Measurements from ENCODE around the gene CCDC77.

CCDC77 gene

DNA sequence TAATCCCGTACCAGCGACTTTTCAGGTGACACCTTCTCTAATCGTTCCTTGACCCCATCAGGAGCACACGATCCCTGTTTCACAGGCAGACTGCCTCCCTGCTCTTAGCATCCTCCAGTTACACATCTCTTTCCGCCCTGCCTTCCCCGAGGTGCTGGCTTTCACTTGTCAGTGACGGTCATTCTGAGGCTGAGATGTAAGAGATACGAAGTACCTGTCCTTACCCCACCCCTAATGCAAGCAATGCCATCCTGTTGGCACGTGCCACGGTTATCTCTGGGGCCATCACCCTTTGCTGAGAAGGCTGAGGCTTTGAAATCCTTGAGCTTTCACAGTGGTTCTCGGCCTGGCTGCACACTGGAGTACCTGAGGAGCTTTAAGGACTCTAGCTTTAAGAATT lies 82.7 kb downstream of the CCDC77 start:
- DNase-seq = no peak

DNA sequence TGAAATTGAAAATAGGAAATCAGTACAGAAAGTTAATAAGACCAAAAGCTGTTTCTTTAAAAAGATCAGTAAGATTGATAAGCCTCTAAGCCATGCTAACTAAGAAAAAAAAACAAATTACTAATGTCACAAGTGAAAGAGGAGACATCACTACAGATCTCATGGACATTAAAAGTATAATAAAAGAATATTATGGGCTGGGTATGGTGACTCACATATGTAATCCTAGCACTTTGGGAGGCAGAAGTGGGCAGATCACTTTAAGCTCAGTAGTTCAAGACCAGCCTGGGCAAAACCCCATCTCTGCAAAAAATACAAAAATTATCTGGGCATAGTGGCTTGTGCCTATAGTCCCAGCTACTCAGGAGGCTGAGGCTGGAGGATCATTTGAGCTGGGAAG lies 88.8 kb downstream of the CCDC77 start:
- DNase-seq = no peak

Measured in NCI-H1048 (cell line).